ENCODE data around the gene IQGAP2. TPM values are rescaled to one million over a fixed set of nuclear protein-coding genes. Genes with fewer than 3 reads are reported as not detected.

Gene IQGAP2
- total RNA-seq, 1 experiment from 2014 or later, result 13.4 TPM

DNA sequence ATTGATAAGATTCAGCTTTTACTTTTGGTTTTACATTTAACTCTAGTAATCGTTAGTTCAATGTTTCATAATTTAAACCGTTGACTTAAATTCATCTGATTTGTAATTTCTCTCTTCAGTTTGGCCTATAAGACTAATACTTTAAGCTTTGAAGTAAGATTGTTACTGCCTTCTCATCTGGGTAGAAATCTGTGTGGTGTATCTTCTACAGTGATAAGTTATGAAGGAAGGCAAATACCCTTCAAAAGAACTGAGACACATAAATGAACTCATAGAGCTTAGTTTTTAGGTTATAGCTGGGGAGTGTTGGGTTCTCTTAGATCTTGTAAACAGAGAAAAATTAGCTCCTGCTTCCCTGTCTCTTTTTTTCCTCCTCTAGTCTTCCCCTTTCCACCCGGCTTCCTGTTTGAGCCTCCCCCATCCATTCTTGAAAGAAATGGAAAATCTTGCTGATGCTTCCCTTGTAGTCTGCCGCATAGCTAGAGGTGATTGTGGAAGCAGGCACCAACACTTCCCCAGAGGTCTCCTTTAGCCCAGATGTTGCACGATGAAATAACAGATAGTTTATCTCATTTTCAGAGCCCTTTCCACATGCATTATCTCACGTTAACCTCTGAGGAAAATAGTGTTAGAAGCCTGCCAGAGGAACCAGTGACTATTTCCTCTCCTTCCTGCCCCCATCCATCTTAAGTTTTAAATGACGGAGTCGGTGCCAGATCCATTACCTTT is 222.2 kb downstream of the IQGAP2 start:
- Mint-ChIP-seq H3K9me3 (ENCODE audit: low read depth, unreplicated experiment) (no peaks in the 10 kb centered on the region), H3K36me3 (ENCODE audit: insufficient read depth, unreplicated experiment) (no peaks in the 10 kb centered on the region), H3K27me3 (ENCODE audit: unreplicated experiment) (no peaks in the 10 kb centered on the region), H3K4me1 (ENCODE audit: low read depth, unreplicated experiment) (no peaks in the 10 kb centered on the region), H3K27ac (ENCODE audit: unreplicated experiment) (no peak overlapping the region), H3K4me3 (ENCODE audit: low read depth, unreplicated experiment) (no peak overlapping the region)
- BruUV-seq (replicated peaks), result no TSS peak
- intact Hi-C loops (cut with micrococcal nuclease; ENCODE audit: unreplicated experiment), result no loop called here
- CTCF ChIA-PET, result no interaction called here
- TF ChIP-seq CTCF (IDR thresholded peaks at IDR 0.05; ENCODE audit: unreplicated experiment), result no peak
- DNase-seq, result no peak

DNA sequence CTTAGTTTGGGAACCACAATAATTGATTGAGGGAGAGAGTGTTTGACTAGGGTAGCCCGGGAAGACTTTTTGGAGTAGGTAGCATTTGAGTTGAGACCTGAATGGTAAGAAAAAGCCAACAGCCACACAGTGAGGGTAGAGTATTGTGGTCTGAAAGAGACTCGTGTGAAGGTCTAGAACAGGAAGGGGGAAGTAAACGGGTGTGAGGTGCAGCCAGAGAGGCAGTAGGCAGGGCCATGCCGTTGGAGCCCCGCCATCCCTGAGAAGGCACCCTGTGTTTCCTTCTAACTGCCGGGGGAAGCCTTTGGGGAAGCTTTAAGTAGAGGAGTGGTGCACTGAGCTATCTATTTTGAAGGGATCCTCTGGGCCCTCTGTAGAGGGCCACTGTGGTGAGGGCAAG is 223.7 kb downstream of the IQGAP2 start:
- Mint-ChIP-seq H3K27ac (ENCODE audit: unreplicated experiment) (no peak overlapping the region), H3K9me3 (ENCODE audit: low read depth, unreplicated experiment) (no peaks in the 10 kb centered on the region)
- CTCF ChIA-PET, result interaction anchor here (0.7 kb wide), 1 partner anchor 9 kb away, joined by 6 read pairs; no protein-coding TSS in a partner anchor

GRCh38 chr5:76634661-76635060 is 231.6 kb downstream of the IQGAP2 start:
- Mint-ChIP-seq H3K4me1 (ENCODE audit: low read depth, unreplicated experiment) (no peaks in the 10 kb centered on the region), H3K36me3 (ENCODE audit: insufficient read depth, unreplicated experiment) (no peaks in the 10 kb centered on the region), H3K9me3 (ENCODE audit: low read depth, unreplicated experiment) (no peaks in the 10 kb centered on the region), H3K27ac (ENCODE audit: unreplicated experiment) (no peak overlapping the region), H3K4me3 (ENCODE audit: low read depth, unreplicated experiment) (no peak overlapping the region), H3K27me3 (ENCODE audit: unreplicated experiment) (no peaks in the 10 kb centered on the region)
- intact Hi-C loops (cut with micrococcal nuclease; ENCODE audit: unreplicated experiment), result no loop called here
- no peak for DNase-seq
- CTCF ChIA-PET, result no interaction called here
- TF ChIP-seq CTCF (IDR thresholded peaks at IDR 0.05; ENCODE audit: unreplicated experiment), result no peak
- no TSS peak for BruUV-seq (replicated peaks)

More for the DNA sequence above, 223.7 kb downstream of the IQGAP2 start:
- TF ChIP-seq CTCF (IDR thresholded peaks at IDR 0.05; ENCODE audit: unreplicated experiment), result no peak
- Mint-ChIP-seq H3K4me3 (ENCODE audit: low read depth, unreplicated experiment) (no peak overlapping the region), H3K27me3 (ENCODE audit: unreplicated experiment) (no peaks in the 10 kb centered on the region), H3K36me3 (ENCODE audit: insufficient read depth, unreplicated experiment) (no peaks in the 10 kb centered on the region), H3K4me1 (ENCODE audit: low read depth, unreplicated experiment) (no peaks in the 10 kb centered on the region)
- no peak for DNase-seq
- intact Hi-C loops (cut with micrococcal nuclease; ENCODE audit: unreplicated experiment), result no loop called here
- BruUV-seq (replicated peaks), result no TSS peak

GRCh38 chr5:76637490-76637889 is 234.4 kb downstream of the IQGAP2 start:
- DNase-seq, result no peak
- intact Hi-C loops (cut with micrococcal nuclease; ENCODE audit: unreplicated experiment), result no loop called here
- no peak overlapping the region for H3K27ac Mint-ChIP-seq (ENCODE audit: unreplicated experiment)
- H3K27me3 Mint-ChIP-seq (ENCODE audit: unreplicated experiment), result no peaks in the 10 kb centered on the region
- BruUV-seq (replicated peaks), result no TSS peak
- H3K9me3 Mint-ChIP-seq (ENCODE audit: low read depth, unreplicated experiment), result no peaks in the 10 kb centered on the region
- H3K4me3 Mint-ChIP-seq (ENCODE audit: low read depth, unreplicated experiment), result no peak overlapping the region
- no peak for TF ChIP-seq CTCF (IDR thresholded peaks at IDR 0.05; ENCODE audit: unreplicated experiment)
- H3K36me3 Mint-ChIP-seq (ENCODE audit: insufficient read depth, unreplicated experiment), result no peaks in the 10 kb centered on the region
- no peaks in the 10 kb centered on the region for H3K4me1 Mint-ChIP-seq (ENCODE audit: low read depth, unreplicated experiment)
- CTCF ChIA-PET, result no interaction called here

Data from Calu3 (cell line).